Measurements from ENCODE around the gene OARD1.

- TF ChIP-seq, protein P1, sequence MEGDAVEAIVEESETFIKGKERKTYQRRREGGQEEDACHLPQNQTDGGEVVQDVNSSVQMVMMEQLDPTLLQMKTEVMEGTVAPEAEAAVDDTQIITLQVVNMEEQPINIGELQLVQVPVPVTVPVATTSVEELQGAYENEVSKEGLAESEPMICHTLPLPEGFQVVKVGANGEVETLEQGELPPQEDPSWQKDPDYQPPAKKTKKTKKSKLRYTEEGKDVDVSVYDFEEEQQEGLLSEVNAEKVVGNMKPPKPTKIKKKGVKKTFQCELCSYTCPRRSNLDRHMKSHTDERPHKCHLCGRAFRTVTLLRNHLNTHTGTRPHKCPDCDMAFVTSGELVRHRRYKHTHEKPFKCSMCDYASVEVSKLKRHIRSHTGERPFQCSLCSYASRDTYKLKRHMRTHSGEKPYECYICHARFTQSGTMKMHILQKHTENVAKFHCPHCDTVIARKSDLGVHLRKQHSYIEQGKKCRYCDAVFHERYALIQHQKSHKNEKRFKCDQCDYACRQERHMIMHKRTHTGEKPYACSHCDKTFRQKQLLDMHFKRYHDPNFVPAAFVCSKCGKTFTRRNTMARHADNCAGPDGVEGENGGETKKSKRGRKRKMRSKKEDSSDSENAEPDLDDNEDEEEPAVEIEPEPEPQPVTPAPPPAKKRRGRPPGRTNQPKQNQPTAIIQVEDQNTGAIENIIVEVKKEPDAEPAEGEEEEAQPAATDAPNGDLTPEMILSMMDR (IDR thresholded peaks at IDR 0.05; ENCODE audit: insufficient read depth, low read depth, low read length) = no peak
- TF ChIP-seq EZH2 (IDR thresholded peaks at IDR 0.05; ENCODE audit: insufficient read depth, low read length) = no peak
Observed at GRCh38 chr6:41045664-41046063, 26.5 kb downstream of the OARD1 start.
